Caki2 (cell line): ENCODE data around the gene CCM2. TPM values are rescaled to one million over a fixed set of nuclear protein-coding genes. Genes with fewer than 3 reads are reported as not detected.
A peak's percentile ranks its signal among the peaks of the same experiment; 100 is the strongest.

Source experiments
- DNase-seq: peaks from one replicate; pipeline ENCODE4 v3.0.0-alpha.2; 2015; ENCODE audit warnings: low read depth
- in situ Hi-C: cut with HindIII; loops from 2 replicates; pipeline ENCODE4 v1.10.0; 2016; ENCODE audit warnings: low sequenced_read_pairs, low pct_unique_long_range_greater_than_20kb, mixed read lengths
- total RNA-seq: library from RNA; depleted of rRNA; stranded (reverse); fragments of >200 nt; shearing (Covaris generic); gene quantifications from 2 replicates; pipeline ENCODE4 v1.2.3, GENCODE V29; 2014; ENCODE audit warnings: low replicate concordance

CCM2 gene
- total RNA-seq, 1 experiment from 2014 or later = 81.5 TPM

DNA sequence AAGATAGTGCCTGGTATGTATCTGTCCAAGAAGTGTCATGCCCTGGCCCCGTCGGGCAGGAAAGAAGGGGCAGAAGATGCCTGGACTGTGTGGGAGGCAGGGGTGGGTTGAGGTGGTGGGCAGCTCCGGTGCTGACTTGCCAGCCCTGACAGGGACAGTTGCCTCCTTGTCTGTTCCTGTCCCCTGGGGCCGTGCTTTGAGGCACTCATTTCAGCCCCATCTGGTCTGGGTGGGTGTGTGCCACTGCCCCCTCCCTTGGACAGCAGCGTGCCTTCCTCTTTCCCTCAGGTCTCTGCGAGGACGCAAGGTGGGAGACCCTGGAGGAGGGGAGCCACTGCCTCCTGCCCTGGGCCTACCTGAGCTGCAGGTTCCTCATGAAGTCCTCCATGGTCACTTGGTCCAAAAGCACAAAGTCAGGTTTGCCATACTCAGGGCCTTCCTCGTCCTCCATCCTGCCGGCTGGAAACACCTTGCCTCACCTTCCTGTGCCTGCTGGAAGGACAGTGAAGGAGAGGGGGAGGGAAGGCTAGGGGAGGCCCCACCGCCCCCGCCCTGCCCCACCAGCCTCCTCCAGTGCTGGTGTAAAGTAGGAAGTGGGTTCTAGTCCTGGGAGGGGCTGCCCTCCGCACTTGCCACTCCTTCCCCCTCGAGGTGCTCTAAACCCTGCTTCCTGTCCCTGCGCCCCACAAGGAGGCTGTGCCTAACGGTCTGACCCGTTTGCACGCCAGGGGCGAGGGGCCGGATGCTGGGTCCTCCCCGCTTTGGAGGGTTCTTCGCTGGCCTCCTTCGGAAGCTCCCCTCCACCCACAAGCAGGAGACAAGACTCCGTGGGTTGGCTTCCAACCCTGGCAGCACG lies 21.3 kb upstream of the CCM2 start, which contains the start of gene MYO1G:
Gene MYO1G, minus strand, starts transcription at position 505 of the 856 bp plus-strand sequence. Its CDS starts 54 bp downstream, at position 451.
- no peak for DNase-seq

DNA sequence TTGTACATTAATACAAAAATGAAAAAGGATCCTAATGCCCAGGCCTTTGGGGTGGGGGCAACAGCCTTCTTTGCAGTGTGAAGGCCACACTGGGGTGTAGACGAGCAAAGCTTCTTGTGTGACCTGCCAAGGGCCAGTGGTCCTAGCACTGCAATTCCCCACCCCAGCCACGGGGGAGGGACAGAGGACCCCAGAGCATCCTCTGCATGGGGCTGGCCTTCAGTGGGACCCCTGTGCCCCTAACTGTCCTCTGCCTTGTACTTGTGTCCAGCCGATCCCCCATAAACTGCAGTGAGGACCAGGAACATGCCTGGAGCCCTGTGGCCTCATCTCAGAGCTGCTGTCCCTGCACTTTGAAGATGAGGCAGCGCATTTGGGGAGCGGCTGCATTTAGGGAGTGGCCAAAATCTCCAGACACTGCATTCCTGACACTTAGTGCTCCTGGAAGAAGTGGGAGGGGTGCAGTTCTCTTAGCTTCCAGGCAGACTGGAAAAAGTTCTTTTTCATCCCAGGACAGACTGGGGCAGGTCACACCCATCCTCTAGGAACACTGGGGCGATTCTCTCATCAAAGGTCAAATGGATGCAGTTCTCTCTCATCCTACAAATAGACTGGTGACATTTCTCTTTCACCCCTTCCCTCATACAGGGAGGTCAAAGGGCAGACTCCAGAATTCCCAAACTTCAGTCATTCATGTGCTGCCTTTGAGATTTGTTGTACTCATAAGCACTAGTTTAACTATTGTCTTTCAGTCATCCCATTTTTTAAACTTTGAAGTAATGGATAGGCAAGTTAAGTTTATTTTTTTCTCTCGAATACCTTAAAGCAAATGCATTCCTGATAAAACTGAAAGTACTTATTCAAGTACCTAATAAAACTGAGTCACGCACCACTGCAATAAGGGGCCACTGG lies 20.3 kb upstream of the CCM2 start:
- in situ Hi-C loops = no loop called here

More for the DNA sequence above, 21.3 kb upstream of the CCM2 start, which contains the start of gene MYO1G:
- in situ Hi-C loops = no loop called here

GRCh38 chr7:44980393-44981034 lies 19.5 kb upstream of the CCM2 start:
- in situ Hi-C loops = no loop called here
- DNase-seq = no peak

More for the DNA sequence above, 20.3 kb upstream of the CCM2 start:
- DNase-seq = no peak

GRCh38 chr7:44981035-44981706 lies 18.8 kb upstream of the CCM2 start:
- no peak for DNase-seq
- in situ Hi-C loops = no loop called here

DNA sequence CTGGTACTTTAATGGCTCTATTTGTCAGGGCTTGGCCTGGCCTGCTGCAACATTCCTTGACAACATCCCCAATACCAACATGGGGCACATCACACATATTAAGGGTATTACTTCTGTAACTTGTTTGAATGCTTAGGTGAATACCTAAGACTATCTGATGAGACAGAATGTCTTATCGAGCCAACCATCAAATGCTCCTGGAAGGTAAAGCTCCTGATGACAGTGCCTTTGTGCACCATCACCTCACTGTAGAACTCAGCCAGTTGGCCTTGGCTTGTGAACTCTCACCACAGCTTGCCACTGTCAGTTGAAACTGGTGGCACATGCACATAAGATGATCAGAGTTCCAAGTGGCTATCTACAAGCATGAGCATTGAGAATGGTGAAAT lies 17.5 kb upstream of the CCM2 start:
- no peak for DNase-seq
- in situ Hi-C loops = no loop called here

DNA sequence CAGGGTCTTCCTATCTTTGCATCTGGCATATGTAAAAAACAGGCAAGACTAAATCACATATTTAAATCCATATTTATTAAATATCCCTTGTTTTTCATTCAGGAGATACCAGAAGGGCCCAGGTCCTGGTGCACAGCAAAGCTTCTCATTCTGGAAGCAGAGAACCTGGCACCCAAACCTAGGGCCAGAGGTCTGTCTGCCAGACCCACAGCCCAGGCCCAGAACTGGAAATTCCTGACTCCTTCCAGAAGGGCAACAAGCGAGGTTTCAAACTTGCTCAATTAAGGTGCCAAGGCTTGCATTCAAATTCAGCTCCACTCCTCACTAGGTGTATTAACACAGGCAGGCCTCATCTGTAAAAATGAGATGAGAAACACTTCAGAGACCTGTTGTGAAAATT lies 17.0 kb upstream of the CCM2 start:
- DNase-seq = no peak
- in situ Hi-C loops = no loop called here

GRCh38 chr7:44983742-44984477 lies 16.1 kb upstream of the CCM2 start:
- no peak for DNase-seq
- in situ Hi-C loops = no loop called here

DNA sequence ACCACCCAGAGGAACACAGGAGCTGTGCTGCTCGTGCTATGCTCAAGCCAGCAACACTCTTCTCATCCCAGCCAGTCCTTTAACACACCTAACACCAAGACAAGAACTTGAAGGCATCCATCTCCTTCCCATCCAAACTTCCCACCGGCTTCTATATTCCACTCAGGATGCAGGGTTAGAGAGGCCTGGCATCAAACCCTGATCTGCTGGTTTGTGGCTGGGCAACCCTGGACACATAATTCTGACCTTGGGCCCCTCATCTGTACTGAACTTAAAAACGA lies 15.6 kb upstream of the CCM2 start:
- DNase-seq = no peak
- in situ Hi-C loops = no loop called here

DNA sequence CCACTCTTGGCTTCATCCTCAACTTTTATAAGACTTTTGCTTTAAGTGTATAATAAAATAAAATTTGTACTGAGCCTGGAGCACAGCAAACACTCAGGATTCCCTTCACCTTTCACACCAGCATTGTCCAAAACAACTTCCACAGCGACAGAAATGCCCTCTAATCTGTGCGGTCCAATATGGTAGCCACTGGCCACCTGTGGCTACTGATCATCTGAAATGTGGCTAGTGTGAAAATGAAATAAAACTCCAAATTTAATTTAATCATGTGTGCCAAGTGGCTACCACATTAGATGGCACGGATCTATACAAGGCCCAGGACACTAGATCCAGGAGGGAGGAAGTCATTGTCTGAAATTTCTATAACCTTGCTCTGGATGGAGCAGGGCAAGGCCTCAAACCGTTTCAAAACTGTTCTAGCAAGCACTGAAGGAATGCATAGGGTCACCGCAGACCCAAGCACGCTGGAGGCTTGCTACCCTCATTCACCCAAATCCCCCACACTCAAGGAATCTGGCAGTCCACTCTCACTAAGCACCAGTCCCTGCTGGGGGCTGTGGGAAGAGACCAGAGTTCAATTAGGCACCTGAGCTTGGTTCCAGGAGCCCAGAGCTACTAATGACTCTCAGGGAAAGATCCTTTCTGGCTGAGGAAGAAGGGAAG lies 14.8 kb upstream of the CCM2 start:
- in situ Hi-C loops = no loop called here
- DNase-seq = no peak

DNA sequence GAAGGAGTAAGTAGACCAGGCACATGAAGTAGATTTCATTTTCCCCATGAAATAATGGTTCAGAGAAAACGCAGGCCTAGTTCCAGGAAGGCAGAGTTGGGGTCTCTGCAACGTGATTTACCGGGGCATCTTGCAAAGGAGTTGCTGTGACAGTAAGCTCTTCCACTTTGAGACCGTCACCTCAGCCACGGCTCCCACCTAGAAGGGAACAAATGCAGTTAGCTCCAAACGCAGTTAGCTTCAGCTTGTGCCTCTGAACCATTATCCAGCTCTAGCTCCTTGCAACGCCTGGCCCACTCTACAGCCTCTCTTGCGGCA lies 14.1 kb upstream of the CCM2 start:
- no peak for DNase-seq
- in situ Hi-C loops = no loop called here

DNA sequence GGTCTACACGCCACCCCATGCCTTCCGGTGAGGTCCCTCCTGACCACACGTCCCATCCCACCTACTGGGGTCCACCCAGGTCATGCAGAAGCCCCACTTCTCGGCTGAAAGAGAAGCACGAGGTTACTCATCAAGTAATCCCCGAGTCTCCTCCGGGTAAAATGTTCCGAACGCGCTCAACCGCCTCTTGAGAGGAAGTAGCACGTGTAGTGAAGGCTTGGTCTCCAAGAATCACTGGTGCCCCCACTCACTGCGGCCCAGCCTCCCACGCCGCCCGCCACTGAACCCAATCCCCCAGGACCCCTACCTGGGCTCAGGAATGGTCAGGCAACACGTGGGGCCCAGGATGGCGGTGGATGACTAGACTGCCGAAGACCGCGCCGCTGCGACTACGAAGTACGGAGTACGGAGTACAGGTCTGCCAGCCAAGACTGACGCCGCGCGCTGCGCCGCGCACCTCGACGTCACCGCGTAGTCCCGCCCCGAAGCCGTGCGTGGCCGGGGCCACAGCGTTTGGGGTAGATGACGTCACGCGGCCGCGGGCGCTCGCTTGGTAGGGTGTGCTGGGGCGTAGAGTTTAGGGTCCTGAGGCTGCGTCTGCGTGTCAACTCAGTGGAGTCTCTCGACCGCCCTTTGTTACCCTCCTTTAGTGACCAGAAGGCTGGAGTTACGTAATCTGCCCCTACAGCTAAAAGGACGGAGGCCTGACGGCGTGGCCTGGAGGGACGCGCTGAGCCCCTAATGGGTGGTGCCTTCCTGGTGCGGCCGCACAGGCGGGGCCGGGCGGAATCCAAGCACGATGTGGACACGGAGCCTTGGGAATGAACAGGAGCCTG lies 13.6 kb upstream of the CCM2 start:
- in situ Hi-C loops = no loop called here
- DNase-seq = peak; percentile 93

GRCh38 chr7:44987457-44987856 lies 12.5 kb upstream of the CCM2 start:
- in situ Hi-C loops = no loop called here
- no peak for DNase-seq

GRCh38 chr7:44987996-44988395 lies 12.0 kb upstream of the CCM2 start:
- DNase-seq = no peak
- in situ Hi-C loops = no loop called here

- no peak for DNase-seq
- in situ Hi-C loops = no loop called here
Measured at GRCh38 chr7:44988701-44989100, 11.3 kb upstream of the CCM2 start.

GRCh38 chr7:44989132-44989531 lies 10.9 kb upstream of the CCM2 start:
- DNase-seq = no peak
- in situ Hi-C loops = no loop called here

DNA sequence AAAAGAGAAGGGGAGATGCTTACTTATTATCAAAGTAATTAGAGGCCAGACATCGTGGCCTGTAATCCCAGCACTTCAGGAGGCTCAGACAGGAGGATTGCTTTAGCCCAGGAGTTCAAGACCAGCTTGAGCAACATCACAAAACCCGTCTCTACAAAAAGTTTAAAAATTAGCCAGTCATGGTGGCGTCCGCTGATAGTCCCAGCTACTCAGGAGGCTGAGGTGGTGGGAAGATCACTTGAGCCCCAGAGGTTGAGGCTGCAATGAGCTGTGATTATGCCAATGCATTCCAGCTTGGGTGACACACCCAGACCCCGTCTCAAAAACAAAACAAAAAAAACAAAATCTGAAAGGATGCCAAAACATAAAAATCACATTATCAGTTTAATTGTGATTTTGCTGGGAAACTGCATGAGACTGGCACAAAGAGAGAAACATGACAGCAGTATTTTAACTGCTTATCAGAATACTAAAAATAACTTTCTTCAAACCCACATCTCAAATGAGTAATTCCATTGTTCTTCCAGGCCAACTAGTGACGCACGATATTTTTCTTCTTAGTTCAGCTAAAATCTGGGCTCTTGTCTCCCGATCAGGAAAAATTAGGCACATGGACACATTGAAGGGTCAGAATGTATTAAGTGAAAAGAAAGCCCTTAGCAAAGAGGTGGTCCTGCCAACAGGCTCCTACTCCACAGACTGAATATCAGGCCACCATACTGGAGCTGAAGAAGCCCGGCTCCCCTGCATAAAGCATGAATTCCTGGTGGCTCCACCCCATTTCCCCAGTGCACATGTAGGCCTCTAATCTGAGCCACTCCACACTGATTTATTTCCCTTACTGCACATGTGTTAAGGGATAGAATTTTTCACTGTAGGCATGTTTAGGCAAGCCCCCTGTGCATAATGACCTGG lies 9.6 kb upstream of the CCM2 start:
- in situ Hi-C loops = no loop called here
- no peak for DNase-seq
